Measurements from ENCODE around the gene ZNF726.
"Not testable (repeated sequence)": the region's sequence is repeated elsewhere in the genome, so short reads cannot be mapped to it uniquely, and the experiment has no call there.

Gene ZNF726

DNA sequence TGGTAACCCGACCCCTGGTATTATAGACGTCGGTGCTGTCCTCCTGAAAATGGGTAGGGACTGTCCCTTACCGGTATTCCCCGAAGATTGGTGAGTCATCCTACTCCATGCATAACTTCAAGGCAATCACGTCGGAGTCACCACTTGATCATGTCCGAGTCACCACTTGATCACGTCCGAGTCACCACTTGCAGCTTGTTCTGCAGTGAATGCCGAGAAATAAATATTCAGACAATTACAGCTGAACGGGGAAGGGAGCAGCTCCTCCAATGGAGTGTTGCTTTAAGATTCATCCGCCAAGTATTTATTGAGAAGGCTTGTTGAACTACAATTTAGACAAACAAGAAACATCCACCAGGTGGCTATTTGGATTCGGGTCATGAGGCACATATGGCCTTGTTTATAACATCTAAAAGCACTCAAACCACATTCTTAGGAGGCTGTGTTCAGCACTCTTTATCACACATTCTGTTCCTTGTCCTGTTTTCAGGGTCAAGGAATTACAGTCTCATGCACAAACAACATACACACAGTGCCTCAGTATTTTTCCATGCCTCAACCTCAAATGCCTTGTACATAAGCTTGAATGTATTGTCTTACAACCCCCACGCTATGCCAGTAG lies 43.1 kb downstream of the ZNF726 start:
- H3K4me3 ChIP-seq (ENCODE audit: low read length): no peak overlapping the region
- H3K36me3 ChIP-seq (ENCODE audit: control insufficient read depth, low read length): no peaks in the 10 kb centered on the region
- H3K79me2 ChIP-seq (ENCODE audit: control insufficient read depth, low read length): no peaks in the 10 kb centered on the region
- no peaks in the 10 kb centered on the region for H4K20me1 ChIP-seq (ENCODE audit: control insufficient read depth, insufficient read depth, low read depth, low read length)
- H3F3A ChIP-seq (ENCODE audit: control insufficient read depth, insufficient read depth): no peaks in the 10 kb centered on the region
- TF ChIP-seq, protein P1, sequence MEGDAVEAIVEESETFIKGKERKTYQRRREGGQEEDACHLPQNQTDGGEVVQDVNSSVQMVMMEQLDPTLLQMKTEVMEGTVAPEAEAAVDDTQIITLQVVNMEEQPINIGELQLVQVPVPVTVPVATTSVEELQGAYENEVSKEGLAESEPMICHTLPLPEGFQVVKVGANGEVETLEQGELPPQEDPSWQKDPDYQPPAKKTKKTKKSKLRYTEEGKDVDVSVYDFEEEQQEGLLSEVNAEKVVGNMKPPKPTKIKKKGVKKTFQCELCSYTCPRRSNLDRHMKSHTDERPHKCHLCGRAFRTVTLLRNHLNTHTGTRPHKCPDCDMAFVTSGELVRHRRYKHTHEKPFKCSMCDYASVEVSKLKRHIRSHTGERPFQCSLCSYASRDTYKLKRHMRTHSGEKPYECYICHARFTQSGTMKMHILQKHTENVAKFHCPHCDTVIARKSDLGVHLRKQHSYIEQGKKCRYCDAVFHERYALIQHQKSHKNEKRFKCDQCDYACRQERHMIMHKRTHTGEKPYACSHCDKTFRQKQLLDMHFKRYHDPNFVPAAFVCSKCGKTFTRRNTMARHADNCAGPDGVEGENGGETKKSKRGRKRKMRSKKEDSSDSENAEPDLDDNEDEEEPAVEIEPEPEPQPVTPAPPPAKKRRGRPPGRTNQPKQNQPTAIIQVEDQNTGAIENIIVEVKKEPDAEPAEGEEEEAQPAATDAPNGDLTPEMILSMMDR (IDR thresholded peaks at IDR 0.05; ENCODE audit: low read depth, low read length, poor library complexity, severe bottlenecking): no peak
- TF ChIP-seq EZH2phosphoT487 (IDR thresholded peaks at IDR 0.05; ENCODE audit: borderline replicate concordance, low read length): no peak
- no peaks in the 10 kb centered on the region for H3K4me1 ChIP-seq (ENCODE audit: control insufficient read depth, low read length)
- H3K27ac ChIP-seq (ENCODE audit: low read depth, low read length): no peak overlapping the region
- H3K9me2 ChIP-seq (replicated peaks; ENCODE audit: control insufficient read depth, low read length): no peaks in the 10 kb centered on the region
- H3K4me2 ChIP-seq (ENCODE audit: low read length): no peak overlapping the region
- no peaks in the 10 kb centered on the region for H3K27me3 ChIP-seq (ENCODE audit: control insufficient read depth, low read length)
- H3K9me3 ChIP-seq (ENCODE audit: control insufficient read depth, insufficient read depth, low read length): peaks cover 4% of the 10 kb centered on the region; the same call in 1 of the 2 replicates

DNA sequence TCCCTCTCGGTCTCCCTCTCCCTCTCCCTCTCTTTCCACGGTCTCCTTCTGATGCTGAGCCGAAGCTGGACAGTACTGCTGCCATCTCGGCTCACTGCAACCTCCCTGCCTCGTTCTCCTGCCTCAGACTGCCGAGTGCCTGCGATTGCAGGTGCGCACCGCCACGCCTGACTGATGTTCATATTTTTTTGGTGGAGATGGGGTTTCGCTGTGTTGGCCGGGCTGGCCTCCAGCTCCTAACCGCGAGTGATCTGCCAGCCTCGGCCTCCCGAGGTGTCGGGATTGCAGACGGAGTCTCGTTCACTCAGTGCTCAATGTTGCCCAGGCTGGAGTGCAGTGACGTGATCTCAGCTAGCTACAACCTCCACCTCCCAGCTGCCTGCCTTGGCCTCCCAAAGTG lies 48.7 kb downstream of the ZNF726 start:
- not testable (repeated sequence) for H3K9me3 ChIP-seq (ENCODE audit: control insufficient read depth, insufficient read depth, low read length); H3K4me2 ChIP-seq (ENCODE audit: low read length)

GRCh38 chr19:23963881-23964280 lies 49.2 kb downstream of the ZNF726 start:
- H3K36me3 ChIP-seq (ENCODE audit: control insufficient read depth, low read length); H4K20me1 ChIP-seq (ENCODE audit: control insufficient read depth, insufficient read depth, low read depth, low read length); H3K9me2 ChIP-seq (replicated peaks; ENCODE audit: control insufficient read depth, low read length); H3K27me3 ChIP-seq (ENCODE audit: control insufficient read depth, low read length); H3F3A ChIP-seq (ENCODE audit: control insufficient read depth, insufficient read depth); H3K4me1 ChIP-seq (ENCODE audit: control insufficient read depth, low read length); H3K9me3 ChIP-seq (ENCODE audit: control insufficient read depth, insufficient read depth, low read length); H3K4me3 ChIP-seq (ENCODE audit: low read length); H3K27ac ChIP-seq (ENCODE audit: low read depth, low read length); H3K4me2 ChIP-seq (ENCODE audit: low read length); H3K79me2 ChIP-seq (ENCODE audit: control insufficient read depth, low read length): not testable (repeated sequence)

More for the DNA sequence above, 48.7 kb downstream of the ZNF726 start:
- H3K4me1 ChIP-seq (ENCODE audit: control insufficient read depth, low read length); H3K79me2 ChIP-seq (ENCODE audit: control insufficient read depth, low read length); H3F3A ChIP-seq (ENCODE audit: control insufficient read depth, insufficient read depth); H3K27me3 ChIP-seq (ENCODE audit: control insufficient read depth, low read length); H3K27ac ChIP-seq (ENCODE audit: low read depth, low read length); H3K4me3 ChIP-seq (ENCODE audit: low read length); H3K36me3 ChIP-seq (ENCODE audit: control insufficient read depth, low read length); H4K20me1 ChIP-seq (ENCODE audit: control insufficient read depth, insufficient read depth, low read depth, low read length); H3K9me2 ChIP-seq (replicated peaks; ENCODE audit: control insufficient read depth, low read length): not testable (repeated sequence)

- not testable (repeated sequence) for H4K20me1 ChIP-seq (ENCODE audit: control insufficient read depth, insufficient read depth, low read depth, low read length); H3K4me3 ChIP-seq (ENCODE audit: low read length); H3K4me2 ChIP-seq (ENCODE audit: low read length); H3K4me1 ChIP-seq (ENCODE audit: control insufficient read depth, low read length); H3F3A ChIP-seq (ENCODE audit: control insufficient read depth, insufficient read depth); H3K9me3 ChIP-seq (ENCODE audit: control insufficient read depth, insufficient read depth, low read length); H3K79me2 ChIP-seq (ENCODE audit: control insufficient read depth, low read length); H3K27me3 ChIP-seq (ENCODE audit: control insufficient read depth, low read length); H3K9me2 ChIP-seq (replicated peaks; ENCODE audit: control insufficient read depth, low read length); H3K27ac ChIP-seq (ENCODE audit: low read depth, low read length); H3K36me3 ChIP-seq (ENCODE audit: control insufficient read depth, low read length)
These were observed 49.6 kb downstream of the ZNF726 start for GRCh38 chr19:23964334-23964733.

- H3K4me3 ChIP-seq (ENCODE audit: low read length): no peak overlapping the region
- no peak overlapping the region for H3K27ac ChIP-seq (ENCODE audit: low read depth, low read length)
- no peaks in the 10 kb centered on the region for H3K9me3 ChIP-seq (ENCODE audit: control insufficient read depth, insufficient read depth, low read length)
- H3K4me1 ChIP-seq (ENCODE audit: control insufficient read depth, low read length): no peaks in the 10 kb centered on the region
- H4K20me1 ChIP-seq (ENCODE audit: control insufficient read depth, insufficient read depth, low read depth, low read length): no peaks in the 10 kb centered on the region
- H3K36me3 ChIP-seq (ENCODE audit: control insufficient read depth, low read length): no peaks in the 10 kb centered on the region
- H3F3A ChIP-seq (ENCODE audit: control insufficient read depth, insufficient read depth): no peaks in the 10 kb centered on the region
- H3K4me2 ChIP-seq (ENCODE audit: low read length): no peak overlapping the region
- TF ChIP-seq EZH2phosphoT487 (IDR thresholded peaks at IDR 0.05; ENCODE audit: borderline replicate concordance, low read length): no peak
- TF ChIP-seq, protein P1 (IDR thresholded peaks at IDR 0.05; ENCODE audit: low read depth, low read length, poor library complexity, severe bottlenecking): no peak
- H3K79me2 ChIP-seq (ENCODE audit: control insufficient read depth, low read length): no peaks in the 10 kb centered on the region
- no peaks in the 10 kb centered on the region for H3K27me3 ChIP-seq (ENCODE audit: control insufficient read depth, low read length)
- no peaks in the 10 kb centered on the region for H3K9me2 ChIP-seq (replicated peaks; ENCODE audit: control insufficient read depth, low read length)
These were observed 54.9 kb downstream of the ZNF726 start for GRCh38 chr19:23969630-23970029.

Measured in DOHH2 (cell line).